ENCODE results near the gene C12orf54. TPM values are rescaled to one million over a fixed set of nuclear protein-coding genes. Genes with fewer than 3 reads are reported as not detected.

Gene C12orf54
- total RNA-seq, 3 donors from 2014 or later: 0.64 TPM; not detected in 2

DNA sequence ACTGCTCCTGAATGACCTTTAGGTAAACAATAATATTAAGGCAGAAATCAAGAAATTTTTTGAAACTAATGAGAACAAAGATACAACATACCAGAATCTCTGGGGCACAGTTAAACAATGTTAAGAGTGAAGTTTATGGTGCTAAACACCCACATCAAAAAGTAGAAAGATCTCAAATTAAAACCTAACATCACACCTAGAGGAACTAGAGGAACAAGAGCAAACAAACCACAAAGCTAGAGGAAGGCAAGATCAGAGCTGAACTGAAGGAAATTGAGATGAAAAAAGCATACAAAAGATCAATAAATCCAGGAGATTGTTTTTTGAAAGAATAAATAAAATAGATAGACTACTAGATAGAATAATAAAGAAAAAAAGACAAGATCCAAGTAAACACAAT is 50.3 kb downstream of the C12orf54 start:
- no peaks in the 10 kb centered on the region for H3K4me1 ChIP-seq
- H3K27me3 ChIP-seq: no peaks in the 10 kb centered on the region
- intact Hi-C loops (cut with DNase I; ENCODE audit: low total_unique reads): no loop called here
- H3K36me3 ChIP-seq: no peaks in the 10 kb centered on the region
- no peak for DNase-seq (ENCODE audit: low spot score in 2 of 2)
- no peak for TF ChIP-seq POLR2A (IDR thresholded peaks at IDR 0.05)
- no peak for TF ChIP-seq POLR2AphosphoS5 (IDR thresholded peaks at IDR 0.05)
- TF ChIP-seq, protein P1, sequence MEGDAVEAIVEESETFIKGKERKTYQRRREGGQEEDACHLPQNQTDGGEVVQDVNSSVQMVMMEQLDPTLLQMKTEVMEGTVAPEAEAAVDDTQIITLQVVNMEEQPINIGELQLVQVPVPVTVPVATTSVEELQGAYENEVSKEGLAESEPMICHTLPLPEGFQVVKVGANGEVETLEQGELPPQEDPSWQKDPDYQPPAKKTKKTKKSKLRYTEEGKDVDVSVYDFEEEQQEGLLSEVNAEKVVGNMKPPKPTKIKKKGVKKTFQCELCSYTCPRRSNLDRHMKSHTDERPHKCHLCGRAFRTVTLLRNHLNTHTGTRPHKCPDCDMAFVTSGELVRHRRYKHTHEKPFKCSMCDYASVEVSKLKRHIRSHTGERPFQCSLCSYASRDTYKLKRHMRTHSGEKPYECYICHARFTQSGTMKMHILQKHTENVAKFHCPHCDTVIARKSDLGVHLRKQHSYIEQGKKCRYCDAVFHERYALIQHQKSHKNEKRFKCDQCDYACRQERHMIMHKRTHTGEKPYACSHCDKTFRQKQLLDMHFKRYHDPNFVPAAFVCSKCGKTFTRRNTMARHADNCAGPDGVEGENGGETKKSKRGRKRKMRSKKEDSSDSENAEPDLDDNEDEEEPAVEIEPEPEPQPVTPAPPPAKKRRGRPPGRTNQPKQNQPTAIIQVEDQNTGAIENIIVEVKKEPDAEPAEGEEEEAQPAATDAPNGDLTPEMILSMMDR (IDR thresholded peaks at IDR 0.05): no peak
- no peak overlapping the region for H3K4me3 ChIP-seq
- no peaks in the 10 kb centered on the region for H3K9me3 ChIP-seq
- no peak overlapping the region for H3K27ac ChIP-seq

DNA sequence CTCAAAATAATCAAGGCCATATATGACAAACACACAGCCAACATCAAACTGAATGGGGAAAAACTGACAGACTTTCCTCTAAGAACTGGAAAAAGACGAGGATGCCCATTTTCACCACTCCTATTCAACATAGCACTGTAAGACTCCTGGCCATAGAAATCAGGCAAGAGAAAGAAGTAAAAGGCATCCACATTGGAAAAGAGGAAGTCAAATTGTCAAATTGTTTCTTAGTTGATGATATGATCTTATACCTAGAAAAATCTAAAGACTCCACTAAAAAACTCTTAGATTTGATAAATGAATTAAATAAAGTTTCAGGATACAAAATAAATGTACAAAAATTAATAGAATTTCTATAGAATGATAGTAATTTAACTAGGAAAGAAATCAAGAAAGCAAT is 54.3 kb downstream of the C12orf54 start:
- Histone ChIP-seq H3K4me1 (no peaks in the 10 kb centered on the region), H3K27me3 (no peaks in the 10 kb centered on the region), H3K27ac (no peak overlapping the region), H3K4me3 (no peak overlapping the region), H3K36me3 (no peaks in the 10 kb centered on the region), H3K9me3 (no peaks in the 10 kb centered on the region)
- intact Hi-C loops (cut with DNase I; ENCODE audit: low total_unique reads): no loop called here
- no peak for DNase-seq (ENCODE audit: low spot score in 2 of 2)
- TF ChIP-seq POLR2AphosphoS5 (IDR thresholded peaks at IDR 0.05) (no peak), POLR2A (IDR thresholded peaks at IDR 0.05) (no peak)
- TF ChIP-seq, protein P1 (IDR thresholded peaks at IDR 0.05): no peak

DNA sequence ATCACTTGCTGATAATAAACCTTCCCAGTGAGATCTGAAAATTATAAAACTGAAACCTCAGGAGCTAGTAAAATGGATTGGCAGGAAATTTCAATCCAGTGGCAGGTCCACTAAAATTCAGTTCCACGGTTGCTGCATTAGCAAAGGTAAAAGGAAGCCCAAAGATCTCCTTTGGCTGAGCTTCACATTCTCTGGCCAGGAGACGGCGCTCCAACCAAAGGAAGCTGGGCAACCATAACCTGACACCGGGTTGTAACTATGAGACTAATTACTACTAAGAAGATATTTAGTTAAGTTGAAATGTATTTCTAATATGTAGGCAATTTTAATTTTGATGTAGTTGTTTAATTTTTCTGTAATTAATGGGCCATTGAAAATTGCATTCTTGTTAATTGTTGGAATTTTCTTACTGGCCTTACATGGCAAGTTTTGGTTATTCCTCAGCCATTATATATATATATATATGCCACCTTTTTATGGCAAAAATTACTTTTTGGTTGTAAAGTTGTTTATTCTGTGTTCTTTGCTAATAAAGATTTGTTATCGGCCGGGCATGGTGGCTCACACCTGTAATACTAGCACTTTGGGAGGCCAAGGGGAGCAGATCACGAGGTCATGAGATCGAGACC is 60.1 kb downstream of the C12orf54 start:
- H3K9me3 ChIP-seq: no peaks in the 10 kb centered on the region
- H3K4me3 ChIP-seq: no peak overlapping the region
- no peaks in the 10 kb centered on the region for H3K27me3 ChIP-seq
- no peak for DNase-seq (ENCODE audit: low spot score in 2 of 2)
- intact Hi-C loops (cut with DNase I; ENCODE audit: low total_unique reads): no loop called here
- H3K27ac ChIP-seq: no peak overlapping the region
- no peaks in the 10 kb centered on the region for H3K4me1 ChIP-seq
- TF ChIP-seq, protein P1 (IDR thresholded peaks at IDR 0.05): peak in 1 of 3 donors; percentile 40
- TF ChIP-seq POLR2A (IDR thresholded peaks at IDR 0.05): no peak
- no peaks in the 10 kb centered on the region for H3K36me3 ChIP-seq

DNA sequence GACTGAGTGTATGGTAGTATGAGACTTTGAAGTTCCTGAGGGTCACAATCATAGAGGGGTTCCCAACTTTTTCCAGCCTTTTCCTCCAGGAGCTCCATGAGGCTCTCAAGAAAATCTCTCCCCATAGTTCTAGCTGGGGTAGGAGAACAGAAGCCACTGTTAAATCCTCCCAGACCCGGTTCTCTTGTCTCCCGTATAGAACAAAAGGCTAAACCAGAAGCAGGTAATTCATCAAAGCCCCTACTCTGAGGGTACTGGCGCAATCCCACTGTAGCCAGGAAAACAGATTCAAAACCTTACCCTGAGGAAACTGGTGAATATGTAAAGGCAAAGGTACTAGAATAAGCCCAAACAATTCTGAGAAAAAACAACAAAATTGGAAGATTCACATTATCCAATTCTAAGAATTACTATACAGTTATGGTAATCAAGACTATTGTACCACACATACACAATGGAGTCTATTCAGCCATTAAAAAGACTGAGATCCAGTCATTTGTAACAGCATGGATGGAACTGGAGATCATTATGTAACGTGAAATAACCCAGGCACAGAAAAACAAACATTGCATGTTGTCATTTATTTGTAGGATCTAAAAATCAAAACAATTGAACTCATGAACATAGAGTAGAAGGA is 63.7 kb downstream of the C12orf54 start:
- DNase-seq (ENCODE audit: low spot score in 2 of 2): no peak
- Histone ChIP-seq H3K9me3 (no peaks in the 10 kb centered on the region), H3K27me3 (no peaks in the 10 kb centered on the region), H3K4me1 (no peaks in the 10 kb centered on the region), H3K27ac (no peak overlapping the region), H3K4me3 (no peak overlapping the region), H3K36me3 (no peaks in the 10 kb centered on the region)
- TF ChIP-seq POLR2AphosphoS5 (IDR thresholded peaks at IDR 0.05): no peak
- TF ChIP-seq, protein P1 (IDR thresholded peaks at IDR 0.05): no peak
- intact Hi-C loops (cut with DNase I; ENCODE audit: low total_unique reads): no loop called here

Other genes starting within 250 kb of the C12orf54 start
- gene ZNF641, start 131.6 kb upstream of the C12orf54 start, total RNA-seq: 10 to 100 TPM; 22.9 to 33.8 (median 23.4) TPM
- under 1 TPM in 1 of 3 donors, not detected in 2; 0.59 TPM for gene ANP32D, start 9.9 kb upstream of the C12orf54 start, total RNA-seq
- gene OR8S1, start 43.1 kb downstream of the C12orf54 start, total RNA-seq: not detected
- gene LALBA, start 87.5 kb downstream of the C12orf54 start, total RNA-seq: not detected
- 100 to 1,000 TPM in 1 of 3 donors, 10 to 100 TPM in 2; 48.0 to 113 (median 76.4) TPM for gene KANSL2, start 199.7 kb downstream of the C12orf54 start, total RNA-seq
- 10 to 100 TPM; 25.9 to 51.7 (median 26.7) TPM for gene CCNT1, start 234.2 kb downstream of the C12orf54 start, total RNA-seq